H9 (cell line): ENCODE results near the gene IL17A. TPM values are rescaled to one million over a fixed set of nuclear protein-coding genes. Genes with fewer than 3 reads are reported as not detected.

ENCODE experiments used
- DNase-seq: peaks from one replicate; pipeline ENCODE4 v3.0.0-alpha.2; 2017
- H2AFZ ChIP-seq: one replicate; pipeline ENCODE4 v1.6.1; 2013; ENCODE audit warnings: mild to moderate bottlenecking, low read length, control low read depth, moderate library complexity
- H2AK5ac ChIP-seq: 2 replicates; pipeline ENCODE4 v1.6.1; 2013; ENCODE audit warnings: low read length, control low read depth, mixed read lengths; ENCODE audit not compliant: insufficient read length
- H2BK120ac ChIP-seq: one replicate; pipeline ENCODE4 v1.6.1; 2013; ENCODE audit warnings: low read depth, mild to moderate bottlenecking, low read length, control low read depth, inconsistent platforms; ENCODE audit not compliant: poor library complexity, severe bottlenecking
- H2BK12ac ChIP-seq: 2 replicates; pipeline ENCODE4 v1.6.1; 2013; ENCODE audit warnings: low read length, control low read depth, mixed read lengths, low read depth; ENCODE audit not compliant: insufficient read length
- H2BK15ac ChIP-seq: 2 replicates; pipeline ENCODE4 v1.6.1; 2013; ENCODE audit warnings: low read depth, low read length, control low read depth
- H2BK20ac ChIP-seq: one replicate; pipeline ENCODE4 v1.6.1; 2013; ENCODE audit warnings: low read depth, mild to moderate bottlenecking, low read length, control low read depth, inconsistent platforms; ENCODE audit not compliant: poor library complexity, severe bottlenecking
- H2BK5ac ChIP-seq: 2 replicates; pipeline ENCODE4 v1.6.1; 2013; ENCODE audit warnings: low read length, control low read depth, mixed read lengths; ENCODE audit not compliant: insufficient read length
- H3K14ac ChIP-seq: 2 replicates; pipeline ENCODE4 v1.6.1; 2013; ENCODE audit warnings: low read length, control low read depth; ENCODE audit not compliant: insufficient read depth
- H3K18ac ChIP-seq: 2 replicates; pipeline ENCODE4 v1.6.1; 2013; ENCODE audit warnings: low read depth, mild to moderate bottlenecking, mixed read lengths, low read length, control low read depth; ENCODE audit not compliant: insufficient read length
- H3K23ac ChIP-seq: 2 replicates; pipeline ENCODE4 v1.6.1; 2013; ENCODE audit warnings: low read length, control low read depth, mixed read lengths, low read depth; ENCODE audit not compliant: insufficient read length
- H3K23me2 ChIP-seq: 2 replicates; pipeline ENCODE4 v1.6.1; 2013; ENCODE audit warnings: low read depth, mild to moderate bottlenecking, mixed read lengths, low read length, control low read depth; ENCODE audit not compliant: insufficient read length, poor library complexity, severe bottlenecking
- H3K27ac ChIP-seq: 2 replicates; pipeline ENCODE4 v1.5.1; 2013; ENCODE audit warnings: low read length, control low read depth, mixed read lengths, low read depth; ENCODE audit not compliant: insufficient read length
- H3K27me3 ChIP-seq: 2 replicates; pipeline ENCODE4 v1.6.1; 2013; ENCODE audit warnings: low read length, control low read depth, inconsistent platforms; ENCODE audit not compliant: insufficient read depth
- H3K4ac ChIP-seq: 2 replicates; pipeline ENCODE4 v1.6.1; 2013; ENCODE audit warnings: low read depth, mild to moderate bottlenecking, control low read depth, inconsistent platforms, low read length, moderate library complexity
- H3K4me1 ChIP-seq: 2 replicates; pipeline ENCODE4 v1.6.1; 2013; ENCODE audit warnings: low read length, control low read depth, inconsistent platforms; ENCODE audit not compliant: insufficient read depth
- H3K4me2 ChIP-seq: 2 replicates; pipeline ENCODE4 v1.6.1; 2013; ENCODE audit warnings: low read length, control low read depth, mixed read lengths; ENCODE audit not compliant: insufficient read length, insufficient read depth
- H3K56ac ChIP-seq: 2 replicates; pipeline ENCODE4 v1.6.1; 2013; ENCODE audit warnings: low read depth, mild to moderate bottlenecking, mixed read lengths, low read length, control low read depth; ENCODE audit not compliant: insufficient read length
- H3K79me1 ChIP-seq: 2 replicates; pipeline ENCODE4 v1.6.1; 2013; ENCODE audit warnings: low read depth, mild to moderate bottlenecking, moderate library complexity, low read length, control low read depth, inconsistent platforms; ENCODE audit not compliant: insufficient read depth, poor library complexity, severe bottlenecking
- H3K79me2 ChIP-seq: 2 replicates; pipeline ENCODE4 v1.6.1; 2013; ENCODE audit warnings: low read length, control low read depth, inconsistent platforms; ENCODE audit not compliant: insufficient read depth
- H3K9ac ChIP-seq: 2 replicates; pipeline ENCODE4 v1.6.1; 2013; ENCODE audit warnings: low read length, control low read depth, mixed read lengths; ENCODE audit not compliant: insufficient read length; ENCODE audit errors: extremely low read depth
- H3K9me3 ChIP-seq: one replicate; pipeline ENCODE4 v1.6.1; 2013; ENCODE audit warnings: low read depth, low read length, inconsistent platforms; ENCODE audit not compliant: control insufficient read depth
- H3T11ph ChIP-seq: one replicate; pipeline ENCODE4 v1.6.1; 2013; ENCODE audit warnings: mild to moderate bottlenecking, low read length, control low read depth, inconsistent platforms
- H4K20me1 ChIP-seq: one replicate; pipeline ENCODE4 v1.6.1; 2013; ENCODE audit not compliant: control insufficient read depth, insufficient read length, insufficient read depth
- H4K5ac ChIP-seq: 2 replicates; pipeline ENCODE4 v1.6.1; 2013; ENCODE audit warnings: low read depth, mild to moderate bottlenecking, mixed read lengths, low read length, control low read depth; ENCODE audit not compliant: insufficient read length
- H4K8ac ChIP-seq: replicated peaks from 2 replicates; pipeline ENCODE4 v1.6.1; 2013; ENCODE audit warnings: low read length, control low read depth, mixed read lengths, low read depth; ENCODE audit not compliant: insufficient read length
- H4K91ac ChIP-seq: 2 replicates; pipeline ENCODE4 v1.6.1; 2013; ENCODE audit warnings: low read depth, mild to moderate bottlenecking, moderate library complexity, mixed read lengths, low read length, control low read depth; ENCODE audit not compliant: insufficient read length
- H3K27ac Mint-ChIP-seq, 3 experiments: 2 replicates in 2 of 3; 3 replicates in 1 of 3; pipeline ENCODE4 v1.8.0; 2020 to 2021; ENCODE audit warnings: mixed read lengths in 3 of 3, mild to moderate bottlenecking in 1 of 3, moderate library complexity in 1 of 3
- H3K27me3 Mint-ChIP-seq: 2 replicates; pipeline ENCODE4 v1.8.0; 2021; ENCODE audit warnings: low read depth, mild to moderate bottlenecking, moderate library complexity, mixed read lengths
- H3K36me3 Mint-ChIP-seq, 3 experiments: 2 replicates in 2 of 3; 3 replicates in 1 of 3; pipeline ENCODE4 v1.8.0; 2020 to 2021; ENCODE audit warnings: low read depth in 3 of 3, mixed read lengths in 3 of 3; ENCODE audit not compliant: insufficient read depth in 1 of 3
- H3K4me1 Mint-ChIP-seq, 2 experiments: 2 replicates each; pipeline ENCODE4 v1.8.0; 2020; ENCODE audit warnings: mixed read lengths in 2 of 2
- H3K4me3 Mint-ChIP-seq, 2 experiments: 2 replicates in 1 of 2; 3 replicates in 1 of 2; pipeline ENCODE4 v1.8.0; 2020 to 2021; ENCODE audit warnings: mild to moderate bottlenecking in 2 of 2, mixed read lengths in 2 of 2, moderate library complexity in 1 of 2
- H3K9me3 Mint-ChIP-seq, 2 experiments: 2 replicates in 1 of 2; 3 replicates in 1 of 2; pipeline ENCODE4 v1.8.0; 2020; ENCODE audit warnings: mild to moderate bottlenecking in 2 of 2, mixed read lengths in 2 of 2, moderate library complexity in 1 of 2
- CTCF ChIP-seq: fragments of 200-600 bp; sonication (generic); conservative IDR thresholded peaks from 3 replicates; pipeline ENCODE4 v1.8.0; 2021; ENCODE audit warnings: antibody characterized with exemption, mild to moderate bottlenecking
- WGBS: extraction: QIAGEN DNeasy Blood & Tissue Kit; methylation state at CpG from one replicate; pipeline ENCODE4 v1.1.7; 2013; ENCODE audit warnings: missing lambda C conversion rate, low lambda C conversion rate, mixed read lengths; ENCODE audit not compliant: insufficient read length; ENCODE audit errors: extremely low coverage; 5-methylcytosine and 5-hydroxymethylcytosine counted together
- total RNA-seq: library from RNA; stranded (reverse); gene quantifications from 2 replicates; pipeline ENCODE4 v1.2.1, GENCODE V29; 2021

IL17A gene
- total RNA-seq, 1 experiment from 2014 or later = not detected

GRCh38 chr6:52221302-52221701, 35.1 kb downstream of the IL17A start:
- H3K79me2 ChIP-seq = no peaks in the 10 kb centered on the region
- no peak overlapping the region for H4K91ac ChIP-seq
- H3K27me3 ChIP-seq = no peaks in the 10 kb centered on the region
- no peak overlapping the region for H3K27ac Mint-ChIP-seq
- TF ChIP-seq CTCF = no peak
- H3K4me1 Mint-ChIP-seq = no peaks in the 10 kb centered on the region
- no peaks in the 10 kb centered on the region for H3K23me2 ChIP-seq
- no peak overlapping the region for H3K18ac ChIP-seq
- H3K4me1 ChIP-seq = no peaks in the 10 kb centered on the region
- H3K27me3 Mint-ChIP-seq = no peaks in the 10 kb centered on the region; the same call in none of the 2 replicates
- no peaks in the 10 kb centered on the region for H4K20me1 ChIP-seq
- no peak overlapping the region for H3K14ac ChIP-seq
- no peaks in the 10 kb centered on the region for H3K36me3 Mint-ChIP-seq
- no peak overlapping the region for H2AFZ ChIP-seq
- WGBS = no CpG with 5 or more reads among the region's 3 CpGs
- H3K4ac ChIP-seq = no peak overlapping the region
- H3K79me1 ChIP-seq = no peaks in the 10 kb centered on the region
- no peak overlapping the region for H2BK12ac ChIP-seq
- H4K8ac ChIP-seq = no peak overlapping the region
- H2BK15ac ChIP-seq = no peak overlapping the region
- no peaks in the 10 kb centered on the region for H3K9me3 Mint-ChIP-seq
- H2AK5ac ChIP-seq = no peak overlapping the region
- no peak overlapping the region for H4K5ac ChIP-seq
- no peak overlapping the region for H2BK120ac ChIP-seq
- H3K27ac ChIP-seq = no peak overlapping the region
- H3T11ph ChIP-seq = no peak overlapping the region
- no peak overlapping the region for H2BK20ac ChIP-seq
- no peak overlapping the region for H3K23ac ChIP-seq
- H3K9me3 ChIP-seq = no peaks in the 10 kb centered on the region
- DNase-seq = no peak
- H3K9ac ChIP-seq = no peak overlapping the region
- no peak overlapping the region for H3K56ac ChIP-seq
- no peak overlapping the region for H3K4me2 ChIP-seq
- H2BK5ac ChIP-seq = no peak overlapping the region
- H3K4me3 Mint-ChIP-seq = no peak overlapping the region
